Measurements from ENCODE around the gene MAN1A2.

DNA sequence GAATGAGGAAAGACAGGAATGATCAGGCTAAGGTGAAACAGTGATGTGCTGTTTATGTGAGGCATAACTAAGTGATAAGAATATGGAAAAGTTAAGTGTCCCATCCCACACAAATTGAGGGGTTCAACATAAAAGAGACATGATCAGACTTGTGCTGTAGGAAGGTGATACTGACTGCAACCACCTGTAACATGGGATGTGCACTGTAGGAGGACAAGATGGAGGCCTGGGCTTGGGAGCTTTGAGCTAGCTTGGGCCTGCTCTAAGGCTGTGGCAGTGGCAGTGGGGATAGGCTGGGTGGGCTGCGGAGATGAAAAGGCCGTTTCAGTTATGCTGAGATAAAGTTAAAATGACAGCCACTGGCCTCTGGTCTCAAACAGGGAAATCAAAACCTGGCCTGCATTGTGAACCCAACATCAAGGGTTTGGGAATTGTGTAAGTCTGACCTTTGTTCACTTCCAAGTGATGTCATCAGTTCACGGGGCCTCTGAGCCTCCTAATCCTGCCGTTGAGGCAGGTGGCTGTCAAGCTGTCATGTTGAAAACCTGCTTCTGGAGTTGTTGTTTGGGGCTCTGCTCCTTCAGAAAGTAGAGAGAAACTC lies 177.4 kb downstream of the MAN1A2 start:
- TF ChIP-seq, protein P1, sequence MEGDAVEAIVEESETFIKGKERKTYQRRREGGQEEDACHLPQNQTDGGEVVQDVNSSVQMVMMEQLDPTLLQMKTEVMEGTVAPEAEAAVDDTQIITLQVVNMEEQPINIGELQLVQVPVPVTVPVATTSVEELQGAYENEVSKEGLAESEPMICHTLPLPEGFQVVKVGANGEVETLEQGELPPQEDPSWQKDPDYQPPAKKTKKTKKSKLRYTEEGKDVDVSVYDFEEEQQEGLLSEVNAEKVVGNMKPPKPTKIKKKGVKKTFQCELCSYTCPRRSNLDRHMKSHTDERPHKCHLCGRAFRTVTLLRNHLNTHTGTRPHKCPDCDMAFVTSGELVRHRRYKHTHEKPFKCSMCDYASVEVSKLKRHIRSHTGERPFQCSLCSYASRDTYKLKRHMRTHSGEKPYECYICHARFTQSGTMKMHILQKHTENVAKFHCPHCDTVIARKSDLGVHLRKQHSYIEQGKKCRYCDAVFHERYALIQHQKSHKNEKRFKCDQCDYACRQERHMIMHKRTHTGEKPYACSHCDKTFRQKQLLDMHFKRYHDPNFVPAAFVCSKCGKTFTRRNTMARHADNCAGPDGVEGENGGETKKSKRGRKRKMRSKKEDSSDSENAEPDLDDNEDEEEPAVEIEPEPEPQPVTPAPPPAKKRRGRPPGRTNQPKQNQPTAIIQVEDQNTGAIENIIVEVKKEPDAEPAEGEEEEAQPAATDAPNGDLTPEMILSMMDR (IDR thresholded peaks at IDR 0.05): no peak
- TF ChIP-seq POLR2A (IDR thresholded peaks at IDR 0.05): no peak

Measured in heart left ventricle (tissue), 13 donors.